Measurements from ENCODE around the gene CAND2.

CAND2 gene

GRCh38 chr3:12752809-12753208 is 43.7 kb upstream of the CAND2 start:
- ChIA-PET POLR2A (ENCODE audit: low non-redundant PET) (interaction anchor here (0.7 kb wide), 1 partner anchor 80 kb away, joined by 4 read pairs; no protein-coding TSS in a partner anchor), CTCF (interaction anchor here (0.6 kb wide), 1 partner anchor 124 kb away, joined by 4 read pairs; no protein-coding TSS in a partner anchor)
- no peak for DNase-seq (ENCODE audit: low spot score)
- H3K27ac ChIP-seq: no peak overlapping the region
- no peak for TF ChIP-seq CTCF (conservative IDR thresholded peaks at IDR 0.05; ENCODE audit: low read depth)

GRCh38 chr3:12753275-12754028 is 43.0 kb upstream of the CAND2 start:
- peak; percentile 46 for DNase-seq (ENCODE audit: low spot score)
- ChIA-PET POLR2A (ENCODE audit: low non-redundant PET) (interaction anchor here (0.7 kb wide), 1 partner anchor 80 kb away, joined by 4 read pairs; no protein-coding TSS in a partner anchor), CTCF (interaction anchor here (0.6 kb wide), 1 partner anchor 125 kb away, joined by 4 read pairs; no protein-coding TSS in a partner anchor)

GRCh38 chr3:12754313-12754712 is 42.2 kb upstream of the CAND2 start:
- no peak for DNase-seq (ENCODE audit: low spot score)
- H3K27ac ChIP-seq: peak overlapping the region; percentile 60; the same call in 1 of the 2 replicates
- POLR2A ChIA-PET (ENCODE audit: low non-redundant PET): no interaction called here
- CTCF ChIA-PET: no interaction called here
- no peak for TF ChIP-seq CTCF (conservative IDR thresholded peaks at IDR 0.05; ENCODE audit: low read depth)

More at GRCh38 chr3:12753275-12754028, 43.0 kb upstream of the CAND2 start:
- no peak for TF ChIP-seq CTCF (conservative IDR thresholded peaks at IDR 0.05; ENCODE audit: low read depth)
- H3K27ac ChIP-seq: peak overlapping the region; percentile 60

- no peak for DNase-seq (ENCODE audit: low spot score)
- ChIA-PET POLR2A (ENCODE audit: low non-redundant PET) (no interaction called here), CTCF (no interaction called here)
- no peak overlapping the region for H3K27ac ChIP-seq
- TF ChIP-seq CTCF (conservative IDR thresholded peaks at IDR 0.05; ENCODE audit: low read depth): no peak
These were observed 40.7 kb upstream of the CAND2 start for GRCh38 chr3:12755754-12756153.

GRCh38 chr3:12756175-12756574 is 40.3 kb upstream of the CAND2 start:
- no peak overlapping the region for H3K27ac ChIP-seq
- TF ChIP-seq CTCF (conservative IDR thresholded peaks at IDR 0.05; ENCODE audit: low read depth): no peak
- no peak for DNase-seq (ENCODE audit: low spot score)
- POLR2A ChIA-PET (ENCODE audit: low non-redundant PET): no interaction called here
- CTCF ChIA-PET: no interaction called here

GRCh38 chr3:12756635-12757034 is 39.8 kb upstream of the CAND2 start:
- no peak overlapping the region for H3K27ac ChIP-seq
- no peak for DNase-seq (ENCODE audit: low spot score)
- TF ChIP-seq CTCF (conservative IDR thresholded peaks at IDR 0.05; ENCODE audit: low read depth): no peak
- CTCF ChIA-PET: no interaction called here
- POLR2A ChIA-PET (ENCODE audit: low non-redundant PET): interaction anchor here (0.6 kb wide), 1 partner anchor 179 kb away, joined by 8 read pairs; no protein-coding TSS in a partner anchor

All from RWPE1 (cell line).